ENCODE results near the gene AIF1L.

The AIF1L gene

DNA sequence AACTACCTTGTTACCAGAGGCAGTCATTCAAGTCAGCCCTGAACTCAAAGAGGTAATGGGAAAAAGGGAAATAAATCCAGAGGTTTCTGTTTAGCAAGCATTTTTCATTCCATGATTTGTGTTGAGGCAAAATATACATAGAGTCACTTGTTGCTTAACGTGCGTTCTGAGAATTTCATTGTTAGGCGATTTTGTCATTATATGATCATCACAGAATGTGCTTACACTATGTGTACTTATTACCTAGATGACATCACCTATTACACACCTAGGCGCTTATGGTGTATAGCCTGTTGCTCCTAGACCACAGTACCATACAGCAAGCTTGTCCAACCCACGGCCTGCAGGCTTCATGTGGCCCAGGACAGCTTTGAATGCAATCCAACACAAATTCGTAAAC lies 65.3 kb downstream of the AIF1L start:
- in situ Hi-C loops (cut with MboI; ENCODE audit: low sequenced_read_pairs, unreplicated experiment), result no loop called here
- no peak for DNase-seq (ENCODE audit: low spot score)
- no peak for TF ChIP-seq CTCF (IDR thresholded peaks at IDR 0.05; ENCODE audit: borderline replicate concordance, control extremely low read depth, extremely low read depth, insufficient read depth, missing control alignments)

DNA sequence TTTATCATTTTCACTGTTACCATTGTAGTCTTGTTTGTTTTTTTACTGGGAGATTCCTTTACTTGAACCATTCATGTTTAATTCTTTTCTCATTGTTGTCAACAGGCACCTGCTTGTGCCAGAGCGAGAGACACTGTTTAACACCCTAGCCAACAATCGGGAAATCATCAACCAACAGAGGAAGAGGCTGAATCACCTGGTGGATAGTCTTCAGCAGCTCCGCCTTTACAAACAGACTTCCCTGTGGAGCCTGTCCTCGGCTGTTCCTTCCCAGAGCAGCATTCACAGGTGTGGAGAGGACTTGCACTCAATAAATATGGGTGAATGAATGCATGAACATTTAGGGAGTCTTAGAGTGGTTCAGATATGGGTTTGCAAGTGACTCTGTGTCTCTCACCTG lies 66.6 kb downstream of the AIF1L start:
- DNase-seq (ENCODE audit: low spot score), result no peak
- in situ Hi-C loops (cut with MboI; ENCODE audit: low sequenced_read_pairs, unreplicated experiment), result no loop called here
- TF ChIP-seq CTCF (IDR thresholded peaks at IDR 0.05; ENCODE audit: borderline replicate concordance, control extremely low read depth, extremely low read depth, insufficient read depth, missing control alignments), result no peak

- no peak for TF ChIP-seq CTCF (IDR thresholded peaks at IDR 0.05; ENCODE audit: borderline replicate concordance, control extremely low read depth, extremely low read depth, insufficient read depth, missing control alignments)
- in situ Hi-C loops (cut with MboI; ENCODE audit: low sequenced_read_pairs, unreplicated experiment), result no loop called here
- DNase-seq (ENCODE audit: low spot score), result no peak
Measured at GRCh38 chr9:131165523-131165922, 69.2 kb downstream of the AIF1L start.

- TF ChIP-seq CTCF (IDR thresholded peaks at IDR 0.05; ENCODE audit: borderline replicate concordance, control extremely low read depth, extremely low read depth, insufficient read depth, missing control alignments), result no peak
- no peak for DNase-seq (ENCODE audit: low spot score)
- in situ Hi-C loops (cut with MboI; ENCODE audit: low sequenced_read_pairs, unreplicated experiment), result no loop called here
Measured at GRCh38 chr9:131167146-131167692, 70.9 kb downstream of the AIF1L start.

- DNase-seq (ENCODE audit: low spot score), result no peak
- no peak for TF ChIP-seq CTCF (IDR thresholded peaks at IDR 0.05; ENCODE audit: borderline replicate concordance, control extremely low read depth, extremely low read depth, insufficient read depth, missing control alignments)
- in situ Hi-C loops (cut with MboI; ENCODE audit: low sequenced_read_pairs, unreplicated experiment), result no loop called here
Measured at GRCh38 chr9:131167936-131168335, 71.6 kb downstream of the AIF1L start.

GRCh38 chr9:131169563-131170240 lies 73.4 kb downstream of the AIF1L start:
- in situ Hi-C loops (cut with MboI; ENCODE audit: low sequenced_read_pairs, unreplicated experiment), result loop anchor here (10.0 kb wide), 1 partner anchor 165 kb away; no protein-coding TSS in a partner anchor
- no peak for TF ChIP-seq CTCF (IDR thresholded peaks at IDR 0.05; ENCODE audit: borderline replicate concordance, control extremely low read depth, extremely low read depth, insufficient read depth, missing control alignments)
- no peak for DNase-seq (ENCODE audit: low spot score)

Data from GM13976 (cell line).